ENCODE data around the gene AGAP3. TPM values are rescaled to one million over a fixed set of nuclear protein-coding genes. Genes with fewer than 3 reads are reported as not detected.
A peak's percentile ranks its signal among the peaks of the same experiment; 100 is the strongest.

The AGAP3 gene
- total RNA-seq, 1 donor from 2014 or later, result 156 TPM

DNA sequence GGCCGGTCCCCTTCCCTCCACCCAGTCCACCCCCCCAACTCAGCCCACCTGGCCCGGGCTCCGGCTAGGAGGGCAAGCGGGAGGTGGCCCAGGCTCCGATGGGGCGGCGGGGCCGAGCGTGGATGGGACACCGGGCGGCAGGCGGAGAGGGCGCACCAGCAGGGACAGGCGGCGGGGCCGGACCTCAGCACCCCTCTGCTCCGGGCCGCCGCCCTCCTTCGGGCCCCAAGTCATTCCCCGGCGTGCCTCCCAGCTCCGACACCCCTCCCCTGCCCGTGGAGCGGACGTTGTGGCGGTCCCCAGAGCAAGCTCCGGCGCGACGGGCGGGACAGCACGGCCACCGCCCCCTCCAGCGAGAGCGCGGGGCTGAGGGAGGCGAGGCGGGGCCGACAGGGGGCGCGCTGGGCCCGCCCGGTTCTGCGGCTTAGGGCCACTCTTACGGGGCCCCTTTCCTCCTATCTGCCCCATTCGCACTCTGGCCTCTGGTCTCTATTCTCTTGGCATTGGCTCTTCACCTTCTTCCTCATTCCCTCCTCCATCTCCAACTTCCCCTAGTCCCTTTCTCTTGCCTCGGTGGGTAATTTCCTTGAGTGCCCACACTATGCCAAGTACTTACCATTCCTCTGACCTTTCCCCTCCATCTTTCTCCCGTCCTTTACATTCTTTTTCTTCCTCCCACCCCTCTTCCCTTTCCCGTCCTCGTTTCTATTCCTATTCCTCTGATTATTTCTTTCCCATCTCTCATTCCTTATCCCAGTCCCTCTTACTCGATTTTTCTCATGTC is 81.9 kb downstream of the AGAP3 start:
- H3K27me3 ChIP-seq (ENCODE audit: insufficient read depth, low read length), result peaks cover 72% of the 10 kb centered on the region
- TF ChIP-seq EZH2 (IDR thresholded peaks at IDR 0.05; ENCODE audit: insufficient read depth, low read length), result peak; percentile 93
- TF ChIP-seq, protein P1, sequence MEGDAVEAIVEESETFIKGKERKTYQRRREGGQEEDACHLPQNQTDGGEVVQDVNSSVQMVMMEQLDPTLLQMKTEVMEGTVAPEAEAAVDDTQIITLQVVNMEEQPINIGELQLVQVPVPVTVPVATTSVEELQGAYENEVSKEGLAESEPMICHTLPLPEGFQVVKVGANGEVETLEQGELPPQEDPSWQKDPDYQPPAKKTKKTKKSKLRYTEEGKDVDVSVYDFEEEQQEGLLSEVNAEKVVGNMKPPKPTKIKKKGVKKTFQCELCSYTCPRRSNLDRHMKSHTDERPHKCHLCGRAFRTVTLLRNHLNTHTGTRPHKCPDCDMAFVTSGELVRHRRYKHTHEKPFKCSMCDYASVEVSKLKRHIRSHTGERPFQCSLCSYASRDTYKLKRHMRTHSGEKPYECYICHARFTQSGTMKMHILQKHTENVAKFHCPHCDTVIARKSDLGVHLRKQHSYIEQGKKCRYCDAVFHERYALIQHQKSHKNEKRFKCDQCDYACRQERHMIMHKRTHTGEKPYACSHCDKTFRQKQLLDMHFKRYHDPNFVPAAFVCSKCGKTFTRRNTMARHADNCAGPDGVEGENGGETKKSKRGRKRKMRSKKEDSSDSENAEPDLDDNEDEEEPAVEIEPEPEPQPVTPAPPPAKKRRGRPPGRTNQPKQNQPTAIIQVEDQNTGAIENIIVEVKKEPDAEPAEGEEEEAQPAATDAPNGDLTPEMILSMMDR (IDR thresholded peaks at IDR 0.05; ENCODE audit: insufficient read depth, low read depth, low read length), result peak; percentile 6
- Mint-ChIP-seq H3K4me1 (ENCODE audit: low read depth, unreplicated experiment) (peaks cover 3% of the 10 kb centered on the region), H3K27ac (ENCODE audit: unreplicated experiment) (no peak overlapping the region), H3K4me3 (ENCODE audit: unreplicated experiment) (peak overlapping the region; percentile 74), H3K36me3 (ENCODE audit: low read depth, unreplicated experiment) (no peaks in the 10 kb centered on the region), H3K9me3 (ENCODE audit: unreplicated experiment) (peaks cover 5% of the 10 kb centered on the region), H3K27me3 (ENCODE audit: low read depth, unreplicated experiment) (peaks cover 47% of the 10 kb centered on the region)
- no peaks in the 10 kb centered on the region for H3K79me2 ChIP-seq (ENCODE audit: insufficient read depth, low read length)
- H3K27ac ChIP-seq (ENCODE audit: low read depth, low read length), result no peak overlapping the region
- DNase-seq (ENCODE audit: low read depth) (no peak), FAIRE-seq (no peak)
- H3K4me2 ChIP-seq (ENCODE audit: low read length), result peak overlapping the region; percentile 76
- no peaks in the 10 kb centered on the region for H3K36me3 ChIP-seq (ENCODE audit: insufficient read depth, low read length)
- H2AFZ ChIP-seq (ENCODE audit: low read depth, low read length), result peak overlapping the region; percentile 69
- peaks cover 3% of the 10 kb centered on the region for H3K4me1 ChIP-seq (ENCODE audit: insufficient read depth, low read length)
- H4K20me1 ChIP-seq (ENCODE audit: insufficient read depth, low read length), result peaks cover 6% of the 10 kb centered on the region
- no peaks in the 10 kb centered on the region for H3K9me3 ChIP-seq (ENCODE audit: insufficient read depth, low read depth, low read length)
- no peak overlapping the region for H3K4me3 ChIP-seq (ENCODE audit: insufficient read depth, low read depth, low read length)
- no peak overlapping the region for H3K9ac ChIP-seq (ENCODE audit: low read length)

DNA sequence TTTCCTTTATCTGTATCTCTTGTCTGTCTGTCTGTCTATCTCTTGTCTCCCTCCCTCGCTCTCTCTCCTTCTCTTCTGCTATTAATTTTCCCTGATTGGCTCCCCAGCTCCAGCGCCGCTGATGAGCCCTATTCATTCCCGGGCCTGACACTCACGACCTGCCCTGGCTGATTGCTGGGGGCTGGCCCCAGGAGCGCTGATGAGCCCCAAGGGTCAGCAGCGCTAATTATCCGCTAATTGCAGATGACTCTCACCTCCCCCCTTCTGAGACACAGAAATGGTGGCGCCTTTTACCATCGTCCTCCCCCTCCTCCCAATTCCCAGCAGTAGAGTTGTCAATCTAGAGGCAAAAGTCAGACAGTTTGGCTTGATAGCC is 82.5 kb downstream of the AGAP3 start:
- FAIRE-seq (no peak), DNase-seq (ENCODE audit: low read depth) (no peak)
- H2AFZ ChIP-seq (ENCODE audit: low read depth, low read length), result no peak overlapping the region
- H3K36me3 ChIP-seq (ENCODE audit: insufficient read depth, low read length), result no peaks in the 10 kb centered on the region
- H3K27ac ChIP-seq (ENCODE audit: low read depth, low read length), result no peak overlapping the region
- H4K20me1 ChIP-seq (ENCODE audit: insufficient read depth, low read length), result peaks cover 6% of the 10 kb centered on the region
- no peak overlapping the region for H3K9ac ChIP-seq (ENCODE audit: low read length)
- Mint-ChIP-seq H3K27me3 (ENCODE audit: low read depth, unreplicated experiment) (peaks cover 53% of the 10 kb centered on the region), H3K4me3 (ENCODE audit: unreplicated experiment) (peak overlapping the region; percentile 74), H3K9me3 (ENCODE audit: unreplicated experiment) (peaks cover 5% of the 10 kb centered on the region), H3K27ac (ENCODE audit: unreplicated experiment) (no peak overlapping the region), H3K4me1 (ENCODE audit: low read depth, unreplicated experiment) (peaks cover 3% of the 10 kb centered on the region), H3K36me3 (ENCODE audit: low read depth, unreplicated experiment) (no peaks in the 10 kb centered on the region)
- no peak overlapping the region for H3K4me3 ChIP-seq (ENCODE audit: insufficient read depth, low read depth, low read length)
- TF ChIP-seq, protein P1 (IDR thresholded peaks at IDR 0.05; ENCODE audit: insufficient read depth, low read depth, low read length), result no peak
- TF ChIP-seq EZH2 (IDR thresholded peaks at IDR 0.05; ENCODE audit: insufficient read depth, low read length), result no peak
- H3K27me3 ChIP-seq (ENCODE audit: insufficient read depth, low read length), result peaks cover 73% of the 10 kb centered on the region
- no peaks in the 10 kb centered on the region for H3K79me2 ChIP-seq (ENCODE audit: insufficient read depth, low read length)
- peaks cover 3% of the 10 kb centered on the region for H3K4me1 ChIP-seq (ENCODE audit: insufficient read depth, low read length)
- no peak overlapping the region for H3K4me2 ChIP-seq (ENCODE audit: low read length)
- no peaks in the 10 kb centered on the region for H3K9me3 ChIP-seq (ENCODE audit: insufficient read depth, low read depth, low read length)

Data from astrocyte (in vitro differentiated cells and primary cell).